Fibroblast of lung (primary cell): ENCODE data around the gene FHDC1. TPM values are rescaled to one million over a fixed set of nuclear protein-coding genes. Genes with fewer than 3 reads are reported as not detected.

Source experiments
- DNase-seq, 2 donors: peaks; one replicate each; pipeline versions ENCODE4 v3.0.0 to v3.0.0-alpha.2; 2010; ENCODE audit warnings: low read depth in 2 of 2
- H2AFZ ChIP-seq: 2 replicates; pipeline ENCODE4 v1.5.1; 2012; ENCODE audit warnings: low read length, control low read depth, inconsistent platforms
- H3K27ac ChIP-seq: 2 replicates; pipeline ENCODE4 v1.5.1; 2011; ENCODE audit warnings: low read length, control low read depth; ENCODE audit not compliant: insufficient read depth
- H3K27me3 ChIP-seq: 2 replicates; pipeline ENCODE4 v1.5.1; 2011; ENCODE audit warnings: mild to moderate bottlenecking, low read length; ENCODE audit not compliant: control insufficient read depth, insufficient read depth
- H3K36me3 ChIP-seq: 2 replicates; pipeline ENCODE4 v1.5.1; 2011; ENCODE audit warnings: low read length; ENCODE audit not compliant: control insufficient read depth, insufficient read depth
- H3K4me1 ChIP-seq: 2 replicates; pipeline ENCODE4 v1.5.1; 2011; ENCODE audit warnings: low read length; ENCODE audit not compliant: control insufficient read depth, insufficient read depth; ENCODE audit errors: extremely low read depth
- H3K4me2 ChIP-seq: 2 replicates; pipeline ENCODE4 v1.5.1; 2011; ENCODE audit warnings: low read length, control low read depth; ENCODE audit not compliant: insufficient read depth; ENCODE audit errors: extremely low read depth
- H3K4me3 ChIP-seq, 4 experiments: fragments of 200-600 bp in 1 of 4; sonication (generic) in 1 of 4; replicated peaks in 1 of 4; 2 replicates each; pipeline ENCODE4 v1.5.1; 2011 to 2016; ENCODE audit warnings: low read length in 4 of 4, low read depth in 3 of 4, mild to moderate bottlenecking in 3 of 4, control low read depth in 2 of 4, inconsistent platforms in 1 of 4, mixed read lengths in 1 of 4; ENCODE audit not compliant: insufficient read depth in 1 of 4; ENCODE audit errors: control extremely low read depth in 1 of 4
- H3K79me2 ChIP-seq: 2 replicates; pipeline ENCODE4 v1.5.1; 2012; ENCODE audit warnings: mild to moderate bottlenecking, low read length, inconsistent platforms; ENCODE audit not compliant: control insufficient read depth, insufficient read depth
- H3K9ac ChIP-seq: 2 replicates; pipeline ENCODE4 v1.5.1; 2011; ENCODE audit warnings: mild to moderate bottlenecking, low read length, control low read depth; ENCODE audit not compliant: insufficient read depth
- H3K9me3 ChIP-seq: 2 replicates; pipeline ENCODE4 v1.5.1; 2012; ENCODE audit warnings: low read depth, low read length; ENCODE audit not compliant: control insufficient read depth, insufficient read depth
- H4K20me1 ChIP-seq: 2 replicates; pipeline ENCODE4 v1.5.1; 2011; ENCODE audit warnings: low read length; ENCODE audit not compliant: control insufficient read depth, insufficient read depth; ENCODE audit errors: extremely low read depth
- CTCF ChIP-seq, 2 donors: IDR thresholded peaks in 1 of 2; conservative IDR thresholded peaks in 1 of 2; 1 replicate in 1 of 2; 2 replicates in 1 of 2; pipeline ENCODE4 v1.5.1; 2011 to 2012; ENCODE audit warnings: low read length in 2 of 2, control low read depth in 1 of 2, inconsistent platforms in 1 of 2, low read depth in 1 of 2, mild to moderate bottlenecking in 1 of 2
- EZH2 ChIP-seq: IDR thresholded peaks from 2 replicates; pipeline ENCODE4 v1.5.1; 2012; ENCODE audit warnings: low read length, control low read depth, mild to moderate bottlenecking; ENCODE audit errors: missing control alignments
- polyA plus RNA-seq, 2 donors: library from polyadenylated mRNA; depleted of rRNA in 1 of 2; stranded (reverse) in 1 of 2; unstranded in 1 of 2; fragments of >200 nt; gene quantifications; 2 replicates each; pipeline ENCODE4 v1.2.1, GENCODE V29; 2011 to 2012; ENCODE audit warnings: missing spikeins in 1 of 2
- total RNA-seq: library from RNA; depleted of rRNA; stranded (reverse); fragments of >200 nt; gene quantifications from 2 replicates; pipeline ENCODE4 v1.2.1, GENCODE V29; 2014

Gene FHDC1
- total and polyA plus RNA-seq, 2 donors (not counting 1 experiment from before 2014, with no cell fraction given), result 0.14 to 0.33 TPM

DNA sequence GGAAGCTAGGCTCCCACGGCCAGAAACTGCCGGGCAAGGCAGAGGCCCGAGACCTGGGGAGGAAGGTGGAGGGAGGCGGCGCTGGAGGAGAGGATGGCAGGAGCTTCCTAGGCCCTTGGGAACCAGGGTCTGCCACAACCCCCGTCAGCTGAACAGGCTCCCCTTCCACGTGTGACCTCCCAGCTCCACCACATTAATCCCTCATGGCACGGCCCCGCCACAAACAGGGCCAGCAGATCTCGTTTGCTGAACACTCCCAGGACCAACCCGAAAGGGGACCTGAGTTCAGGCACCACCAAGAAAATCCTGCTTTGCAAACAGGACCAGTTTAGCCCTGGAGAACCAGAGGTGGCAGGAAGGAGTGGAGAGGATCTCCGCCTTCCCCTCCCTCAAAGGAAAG, 62.7 kb downstream of the FHDC1 start:
- Histone ChIP-seq H3K4me2 (no peak overlapping the region), H3K4me3 (no peak overlapping the region), H3K36me3 (no peaks in the 10 kb centered on the region), H3K9me3 (no peaks in the 10 kb centered on the region), H3K79me2 (no peaks in the 10 kb centered on the region), H2AFZ (no peak overlapping the region), H4K20me1 (no peaks in the 10 kb centered on the region), H3K27ac (no peak overlapping the region), H3K4me1 (no peaks in the 10 kb centered on the region), H3K9ac (no peak overlapping the region), H3K27me3 (peaks cover 6% of the 10 kb centered on the region)
- DNase-seq, result no peak
- TF ChIP-seq CTCF (conservative IDR thresholded peaks at IDR 0.05 in 1 of 2, IDR thresholded peaks at IDR 0.05 in 1 of 2; ENCODE audit: low read depth in 1 of 2, low read length in 2 of 2) (no peak), EZH2 (no peak)

- no peak overlapping the region for H3K9ac ChIP-seq
- H3K79me2 ChIP-seq, result no peaks in the 10 kb centered on the region
- H3K36me3 ChIP-seq, result no peaks in the 10 kb centered on the region
- H3K27ac ChIP-seq, result no peak overlapping the region
- no peak for TF ChIP-seq EZH2
- no peak for TF ChIP-seq CTCF (conservative IDR thresholded peaks at IDR 0.05 in 1 of 2, IDR thresholded peaks at IDR 0.05 in 1 of 2; ENCODE audit: low read depth in 1 of 2, low read length in 2 of 2)
- no peak overlapping the region for H2AFZ ChIP-seq
- DNase-seq, result no peak
- H3K9me3 ChIP-seq, result no peaks in the 10 kb centered on the region
- no peaks in the 10 kb centered on the region for H3K4me1 ChIP-seq
- no peak overlapping the region for H3K4me3 ChIP-seq
- H3K4me2 ChIP-seq, result no peak overlapping the region
- peaks cover 7% of the 10 kb centered on the region for H3K27me3 ChIP-seq
- no peaks in the 10 kb centered on the region for H4K20me1 ChIP-seq
These were observed 63.4 kb downstream of the FHDC1 start for GRCh38 chr4:152999346-153000075.

- no peaks in the 10 kb centered on the region for H4K20me1 ChIP-seq
- H3K4me1 ChIP-seq, result no peaks in the 10 kb centered on the region
- H3K27ac ChIP-seq, result no peak overlapping the region
- H3K36me3 ChIP-seq, result no peaks in the 10 kb centered on the region
- peaks cover 8% of the 10 kb centered on the region for H3K27me3 ChIP-seq
- H3K4me3 ChIP-seq, result no peak overlapping the region
- no peak for TF ChIP-seq EZH2
- TF ChIP-seq CTCF (conservative IDR thresholded peaks at IDR 0.05 in 1 of 2, IDR thresholded peaks at IDR 0.05 in 1 of 2; ENCODE audit: low read depth in 1 of 2, low read length in 2 of 2), result no peak
- no peak for DNase-seq
- H3K79me2 ChIP-seq, result no peaks in the 10 kb centered on the region
- H3K9ac ChIP-seq, result no peak overlapping the region
- H3K9me3 ChIP-seq, result no peaks in the 10 kb centered on the region
- H2AFZ ChIP-seq, result no peak overlapping the region
- no peak overlapping the region for H3K4me2 ChIP-seq
These were observed 63.9 kb downstream of the FHDC1 start for GRCh38 chr4:153000076-153000420.
